B cell (primary cell): ENCODE data around the gene KAT14. TPM values are rescaled to one million over a fixed set of nuclear protein-coding genes. Genes with fewer than 3 reads are reported as not detected.
"Not testable (repeated sequence)": the region's sequence is repeated elsewhere in the genome, so short reads cannot be mapped to it uniquely, and the experiment has no call there.

Experiments
- ATAC-seq: fragments of 200-7000 bp; cut with Tn5 transposase; one replicate; pipeline ENCODE4 v1.10.0; 2021; ENCODE audit warnings: low read depth, mild to moderate bottlenecking, moderate number of reproducible peaks, moderate library complexity
- CTCF ChIA-PET: fragments of 350-600 bp; sonication (Branson Sonifier 250); formaldehyde crosslinking; loops from one replicate; lab custom pipeline; 2021; ENCODE audit warnings: antibody characterized with exemption, inconsistent platforms; lab: Charles Lee
- POLR2A ChIA-PET: fragments of 350-600 bp; sonication (Branson Sonifier 250); formaldehyde crosslinking; loops from one replicate; lab custom pipeline; 2021; ENCODE audit warnings: antibody characterized with exemption; lab: Charles Lee
- DNase-seq: peaks from one replicate; pipeline ENCODE4 v3.0.0; 2013
- H2AFZ ChIP-seq: 2 replicates; pipeline ENCODE4 v1.6.1; 2012; ENCODE audit warnings: mild to moderate bottlenecking, low read depth, low read length; ENCODE audit not compliant: insufficient read depth, poor library complexity, severe bottlenecking
- H3K27ac ChIP-seq, 2 donors: 1 replicate in 1 of 2; 2 replicates in 1 of 2; pipeline ENCODE4 v1.5.1; 2012 to 2013; ENCODE audit warnings: low read length in 2 of 2, mild to moderate bottlenecking in 2 of 2, moderate library complexity in 1 of 2
- H3K27me3 ChIP-seq, 4 experiments: fragments of 200-600 bp in 1 of 4; sonication (generic) in 1 of 4; replicated peaks in 1 of 4; 1 replicate in 2 of 4; 2 replicates in 2 of 4; pipeline versions ENCODE4 v1.6.1 to v1.7.0; 2013 to 2016; ENCODE audit warnings: low read length in 3 of 4, mild to moderate bottlenecking in 2 of 4, mixed read lengths in 1 of 4, moderate library complexity in 1 of 4; ENCODE audit not compliant: insufficient read depth in 4 of 4, control insufficient read depth in 3 of 4; ENCODE audit errors: control extremely low read depth in 1 of 4
- H3K36me3 ChIP-seq, 2 experiments: replicated peaks in 1 of 2; 1 replicate in 1 of 2; 2 replicates in 1 of 2; pipeline versions ENCODE4 v1.6.1 to v1.7.1; 2013; ENCODE audit warnings: low read length in 1 of 2; ENCODE audit not compliant: insufficient read depth in 2 of 2, control insufficient read depth in 1 of 2; ENCODE audit errors: control extremely low read depth in 1 of 2, extremely low read depth in 1 of 2
- H3K4me1 ChIP-seq, 2 donors: fragments of 200-600 bp in 1 of 2; sonication (generic) in 1 of 2; 1 replicate in 1 of 2; 2 replicates in 1 of 2; pipeline versions ENCODE4 v1.5.1 to v1.6.1; 2013 to 2017; ENCODE audit warnings: low read length in 2 of 2; ENCODE audit not compliant: control insufficient read depth in 2 of 2, insufficient read depth in 2 of 2
- H3K4me2 ChIP-seq: replicated peaks from 2 replicates; pipeline ENCODE3; 2012; ENCODE audit warnings: mild to moderate bottlenecking, low read depth, low read length; ENCODE audit not compliant: poor library complexity, severe bottlenecking
- H3K4me3 ChIP-seq, 5 experiments: fragments of 200-600 bp in 1 of 5; sonication (generic) in 1 of 5; 1 replicate in 3 of 5; 2 replicates in 2 of 5; pipeline versions ENCODE4 v1.5.1 to v1.7.0; 2011 to 2016; ENCODE audit warnings: low read length in 4 of 5, mild to moderate bottlenecking in 4 of 5, low read depth in 2 of 5, control low read depth in 1 of 5, moderate library complexity in 1 of 5; ENCODE audit not compliant: insufficient read depth in 1 of 5; ENCODE audit errors: control extremely low read depth in 1 of 5, extremely low read depth in 1 of 5
- H3K79me2 ChIP-seq: fragments of 200-600 bp; sonication (generic); one replicate; pipeline ENCODE4 v1.6.0; 2016; ENCODE audit warnings: low read length; ENCODE audit not compliant: control insufficient read depth, insufficient read depth
- H3K9ac ChIP-seq: fragments of 200-600 bp; sonication (generic); 2 replicates; pipeline ENCODE4 v1.6.1; 2017; ENCODE audit warnings: mild to moderate bottlenecking, low read length, moderate library complexity
- H3K9me3 ChIP-seq, 3 donors: one replicate each; pipeline versions ENCODE4 v1.6.1 to v1.7.1; 2013; ENCODE audit warnings: low read length in 2 of 3; ENCODE audit not compliant: control insufficient read depth in 2 of 3, insufficient read depth in 1 of 3; ENCODE audit errors: control extremely low read depth in 1 of 3
- H4K20me1 ChIP-seq: 2 replicates; pipeline ENCODE4 v1.6.0; 2012; ENCODE audit warnings: mild to moderate bottlenecking, low read length; ENCODE audit not compliant: insufficient read depth, control insufficient read depth, poor library complexity, severe bottlenecking
- H3K27ac Mint-ChIP-seq: one replicate; pipeline ENCODE4 v1.8.0; 2021; ENCODE audit warnings: mixed read lengths
- H3K27me3 Mint-ChIP-seq: one replicate; pipeline ENCODE4 v1.8.0; 2021; ENCODE audit warnings: mixed read lengths
- H3K4me1 Mint-ChIP-seq: one replicate; pipeline ENCODE4 v1.8.0; 2021; ENCODE audit warnings: mixed read lengths
- H3K4me3 Mint-ChIP-seq: one replicate; pipeline ENCODE4 v1.8.0; 2021; ENCODE audit warnings: mixed read lengths
- H3K9me3 Mint-ChIP-seq: one replicate; pipeline ENCODE4 v1.8.0; 2022; ENCODE audit warnings: mixed read lengths; ENCODE audit not compliant: insufficient read depth
- EZH2 ChIP-seq: IDR thresholded peaks from 2 replicates; pipeline ENCODE4 v1.6.1; 2012; ENCODE audit warnings: borderline replicate concordance, low read depth, mild to moderate bottlenecking, moderate library complexity, low read length; ENCODE audit not compliant: insufficient read depth, poor library complexity, severe bottlenecking
- WGBS: methylation state at CpG from one replicate; pipeline ENCODE4 v1.1.5; 2013; ENCODE audit warnings: missing lambda C conversion rate; ENCODE audit not compliant: insufficient coverage; 5-methylcytosine and 5-hydroxymethylcytosine counted together
- intact Hi-C: fragments of 100-400 bp; cut with micrococcal nuclease; formaldehyde crosslinking; loops from one replicate; pipeline ENCODE4 v1.10.0; 2022
- polyA plus RNA-seq: library from polyadenylated mRNA; depleted of rRNA; stranded (reverse); fragments of >200 nt; gene quantifications from 2 replicates; pipeline ENCODE4 v1.2.3, GENCODE V29; 2012
- total RNA-seq, 2 donors: library from RNA; stranded (reverse); fragments of 120-200 nt in 1 of 2; gene quantifications; 1 replicate in 1 of 2; 2 replicates in 1 of 2; pipeline versions ENCODE4 v1.2.3 to v1.2.4, GENCODE V29; 2013 to 2022
- TF ChIP-seq, protein P1 (sequence below): fragments of 200-600 bp; IDR thresholded peaks from one replicate; pipeline ENCODE4 v1.8.0; 2022; ENCODE audit warnings: antibody characterized with exemption, mild to moderate bottlenecking

The KAT14 gene
- total and polyA plus RNA-seq, 2 donors (not counting 1 experiment from before 2014, with no cell fraction given), result 7.9 to 15.5 TPM

DNA sequence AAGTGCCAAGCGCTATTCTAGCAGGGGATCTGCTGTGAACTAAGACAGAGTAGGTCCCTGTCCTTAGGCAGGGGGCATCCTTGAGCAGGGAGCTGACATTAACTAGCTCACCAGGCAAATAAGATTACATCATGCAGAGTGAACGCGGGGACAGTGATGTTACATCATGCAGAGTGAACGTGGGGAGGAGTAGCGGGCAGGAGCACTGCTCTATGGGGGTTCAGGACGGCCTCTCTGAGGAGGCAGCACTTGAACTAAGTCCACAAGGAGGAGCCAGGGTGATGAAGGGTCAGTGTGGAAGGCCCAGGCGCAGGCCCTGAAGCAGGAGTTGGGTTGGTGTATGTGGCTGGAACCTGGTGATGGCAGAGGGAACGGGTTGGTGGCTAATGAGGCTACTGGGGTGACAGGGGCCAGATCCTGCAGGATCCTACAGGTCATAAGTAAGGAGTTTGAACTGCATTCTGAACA is 38.7 kb downstream of the KAT14 start:
- Histone ChIP-seq H3K27ac (no peak overlapping the region), H4K20me1 (peaks cover 13% of the 10 kb centered on the region), H3K36me3 (peaks cover 5 to 22% of the 10 kb centered on the region in 2 experiments), H3K4me2 (no peak overlapping the region), H3K9ac (no peak overlapping the region), H3K9me3 (peaks cover 0 to 11% (median 0%) of the 10 kb centered on the region in 3 donors), H3K4me1 (no peaks in the 10 kb centered on the region), H3K79me2 (peaks cover 24% of the 10 kb centered on the region), H3K27me3 (no peaks in the 10 kb centered on the region), H2AFZ (no peak overlapping the region), H3K4me3 (no peak overlapping the region)
- 100% methylated on average over 7 of the region's 8 CpGs for WGBS
- TF ChIP-seq, protein P1, sequence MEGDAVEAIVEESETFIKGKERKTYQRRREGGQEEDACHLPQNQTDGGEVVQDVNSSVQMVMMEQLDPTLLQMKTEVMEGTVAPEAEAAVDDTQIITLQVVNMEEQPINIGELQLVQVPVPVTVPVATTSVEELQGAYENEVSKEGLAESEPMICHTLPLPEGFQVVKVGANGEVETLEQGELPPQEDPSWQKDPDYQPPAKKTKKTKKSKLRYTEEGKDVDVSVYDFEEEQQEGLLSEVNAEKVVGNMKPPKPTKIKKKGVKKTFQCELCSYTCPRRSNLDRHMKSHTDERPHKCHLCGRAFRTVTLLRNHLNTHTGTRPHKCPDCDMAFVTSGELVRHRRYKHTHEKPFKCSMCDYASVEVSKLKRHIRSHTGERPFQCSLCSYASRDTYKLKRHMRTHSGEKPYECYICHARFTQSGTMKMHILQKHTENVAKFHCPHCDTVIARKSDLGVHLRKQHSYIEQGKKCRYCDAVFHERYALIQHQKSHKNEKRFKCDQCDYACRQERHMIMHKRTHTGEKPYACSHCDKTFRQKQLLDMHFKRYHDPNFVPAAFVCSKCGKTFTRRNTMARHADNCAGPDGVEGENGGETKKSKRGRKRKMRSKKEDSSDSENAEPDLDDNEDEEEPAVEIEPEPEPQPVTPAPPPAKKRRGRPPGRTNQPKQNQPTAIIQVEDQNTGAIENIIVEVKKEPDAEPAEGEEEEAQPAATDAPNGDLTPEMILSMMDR, result no peak
- no peak for TF ChIP-seq EZH2
- Mint-ChIP-seq H3K27me3 (no peaks in the 10 kb centered on the region), H3K4me3 (no peak overlapping the region), H3K4me1 (peaks cover 3% of the 10 kb centered on the region), H3K9me3 (peaks cover 6% of the 10 kb centered on the region), H3K27ac (no peak overlapping the region)
- CTCF ChIA-PET, result no interaction called here
- POLR2A ChIA-PET, result no interaction called here
- no peak for DNase-seq
- ATAC-seq, result no peak
- intact Hi-C loops, result no loop called here

DNA sequence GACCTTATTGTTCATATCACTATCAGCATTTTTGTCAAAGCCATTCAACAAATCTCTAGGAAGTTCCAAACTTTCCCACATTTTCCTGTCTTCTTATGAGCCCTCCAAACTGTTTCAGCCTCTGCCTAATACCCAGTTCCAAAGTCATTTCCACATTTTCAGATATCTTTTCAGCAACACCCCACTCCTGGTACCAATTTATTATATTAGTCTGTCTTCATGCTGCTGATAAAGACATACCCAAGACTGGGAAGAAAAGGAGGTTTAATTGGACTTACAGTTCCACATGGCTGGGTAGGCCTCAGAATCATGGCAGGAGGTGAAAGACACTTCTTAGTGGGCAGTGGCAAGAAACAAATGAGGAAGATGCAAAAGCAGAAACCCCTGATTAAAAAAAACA is 42.7 kb downstream of the KAT14 start:
- H4K20me1 ChIP-seq, H3K4me2 ChIP-seq, H3K79me2 ChIP-seq, H3K4me3 Mint-ChIP-seq, H3K4me1 Mint-ChIP-seq, H2AFZ ChIP-seq, CTCF ChIA-PET, H3K4me1 ChIP-seq, POLR2A ChIA-PET, H3K9me3 Mint-ChIP-seq, H3K9ac ChIP-seq, H3K27ac Mint-ChIP-seq, ATAC-seq, H3K27ac ChIP-seq, H3K27me3 Mint-ChIP-seq, H3K27me3 ChIP-seq, H3K4me3 ChIP-seq, DNase-seq, intact Hi-C loops: not testable (repeated sequence)
- peaks cover 7 to 55% of the 10 kb centered on the region in 2 experiments for H3K36me3 ChIP-seq
- peaks cover 0 to 11% (median 0%) of the 10 kb centered on the region in 3 donors for H3K9me3 ChIP-seq
